Measurements from ENCODE around the gene SLC25A25. TPM values are rescaled to one million over a fixed set of nuclear protein-coding genes. Genes with fewer than 3 reads are reported as not detected.

The SLC25A25 gene
- total RNA-seq, 2 experiments from 2014 or later = 15.5 to 16.0 TPM

DNA sequence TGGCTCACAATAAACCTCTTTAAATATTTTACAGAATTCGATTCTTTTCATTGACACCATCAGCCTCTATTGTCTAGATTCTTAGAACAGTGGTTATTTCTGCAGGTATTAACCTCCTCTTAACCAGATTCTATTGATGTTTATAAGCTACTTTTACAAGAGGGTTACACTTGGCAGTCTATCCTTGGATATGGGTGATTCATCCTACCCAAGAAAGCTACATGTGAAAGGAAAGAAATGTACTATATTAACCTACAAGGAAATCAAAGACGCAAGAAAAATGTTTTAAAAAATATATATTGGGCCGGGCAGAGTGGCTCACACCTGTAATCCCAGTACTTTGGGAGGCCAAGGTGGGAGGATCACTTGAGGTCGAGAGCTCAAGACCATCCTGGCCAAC lies 16.7 kb downstream of the SLC25A25 start:
- ChIA-PET POLR2A (interaction anchor here (0.7 kb wide), 1 partner anchor 73 kb away, joined by 4 read pairs; no protein-coding TSS in a partner anchor), CTCF (interaction anchor here (0.7 to 1.1 kb wide), 4 partner anchors 8 to 33 kb away, joined by 3 read pairs; no protein-coding TSS in a partner anchor)

DNA sequence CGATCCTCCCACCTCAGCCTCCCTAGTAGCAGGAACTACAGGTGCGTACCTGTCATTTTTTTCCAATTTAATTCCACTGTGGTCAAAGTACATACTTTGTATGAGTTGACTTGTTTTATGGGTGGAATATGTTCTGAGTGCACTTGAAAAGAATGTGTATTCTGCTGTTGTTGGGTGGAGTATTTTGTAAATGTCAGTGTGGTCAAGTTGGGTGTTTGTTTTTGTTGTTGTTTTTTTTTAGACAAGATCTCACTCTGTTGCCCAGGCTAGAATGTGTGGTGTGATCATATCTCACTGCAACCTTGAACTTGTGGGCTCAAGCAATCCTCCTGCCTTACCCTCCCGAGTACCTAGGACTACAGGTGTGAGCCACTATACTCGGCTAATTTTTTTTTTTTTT lies 17.9 kb downstream of the SLC25A25 start:
- POLR2A ChIA-PET = no interaction called here
- CTCF ChIA-PET = interaction anchor here (0.7 kb wide), 1 partner anchor 32 kb away, joined by 5 read pairs; no protein-coding TSS in a partner anchor

GRCh38 chr9:128087262-128087661 lies 19.2 kb downstream of the SLC25A25 start:
- ChIA-PET POLR2A (no interaction called here), CTCF (interaction anchor here (1.0 kb wide), 1 partner anchor 9 kb away, joined by 4 read pairs; no protein-coding TSS in a partner anchor)

DNA sequence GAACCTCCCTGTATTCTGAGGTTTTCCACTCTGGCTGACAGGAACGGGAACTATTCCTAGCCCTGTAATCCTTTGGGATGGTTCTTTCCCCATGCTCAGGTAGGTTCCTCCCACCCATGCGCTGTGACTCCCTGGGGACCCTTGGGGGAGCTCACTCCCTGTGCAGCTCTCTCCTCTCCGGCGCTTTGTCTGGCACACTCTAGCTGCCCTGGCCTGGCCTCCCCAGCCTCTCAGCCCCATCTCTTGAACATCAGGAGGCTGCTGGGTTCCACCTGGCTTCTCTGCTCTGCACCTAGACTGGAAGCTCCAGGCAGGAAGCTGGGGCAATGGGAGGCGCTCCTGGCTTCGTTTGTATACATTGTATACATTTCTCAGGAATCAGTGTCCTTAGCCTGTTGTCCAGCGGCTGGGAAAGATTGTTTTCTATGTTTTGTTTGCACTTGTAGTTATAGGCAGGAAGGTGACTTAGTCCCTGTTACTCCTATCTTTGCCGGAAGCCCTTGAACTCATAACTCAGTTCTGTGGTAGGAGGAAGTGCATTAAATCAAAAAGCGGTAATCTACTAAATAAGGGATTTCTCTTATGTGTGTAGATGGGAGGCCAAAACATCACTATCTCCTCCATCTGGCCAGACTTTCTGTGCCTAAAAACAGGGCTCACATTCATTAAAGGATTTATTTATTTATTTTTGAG lies 20.4 kb downstream of the SLC25A25 start:
- CTCF ChIA-PET = interaction anchor here (0.8 to 1.2 kb wide), 3 partner anchors 10 to 41 kb away, joined by 3 to 4 read pairs (median 3); no protein-coding TSS in a partner anchor
- POLR2A ChIA-PET = interaction anchor here (0.5 kb wide), 1 partner anchor 24 kb away, joined by 3 read pairs; no protein-coding TSS in a partner anchor

DNA sequence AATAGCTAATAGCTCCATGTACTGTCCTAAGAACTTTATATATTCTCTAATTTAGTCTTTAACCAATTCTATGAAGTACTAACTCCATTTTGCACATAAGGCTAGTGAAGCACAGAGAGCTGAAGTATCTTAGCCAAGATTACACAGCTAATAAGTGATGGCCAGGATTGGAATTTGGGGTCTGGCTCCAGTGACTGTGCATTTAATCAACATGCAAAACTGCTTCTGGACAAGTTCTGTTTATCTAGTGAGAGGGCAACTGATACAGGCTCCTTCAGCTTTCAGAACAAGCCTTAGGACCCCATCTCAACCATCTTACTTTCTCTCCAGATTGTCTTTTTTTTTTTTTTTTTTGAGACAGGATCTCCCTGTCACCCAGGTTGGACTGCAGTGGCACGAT lies 21.3 kb downstream of the SLC25A25 start:
- POLR2A ChIA-PET = no interaction called here

GRCh38 chr9:128091144-128091543 lies 23.1 kb downstream of the SLC25A25 start:
- ChIA-PET CTCF (interaction anchor here (1.3 kb wide), 1 partner anchor 23 kb away, joined by 3 read pairs; the partner anchor contains the start of gene SLC25A25), POLR2A (interaction anchor here (0.6 kb wide), 1 partner anchor 21 kb away, joined by 3 read pairs; no protein-coding TSS in a partner anchor)

More for the DNA sequence above, 21.3 kb downstream of the SLC25A25 start:
- CTCF ChIA-PET = interaction anchor here (0.6 to 0.7 kb wide), 3 partner anchors 11 to 134 kb away, joined by 3 to 4 read pairs (median 3); no protein-coding TSS in a partner anchor

GRCh38 chr9:128091571-128091970 lies 23.5 kb downstream of the SLC25A25 start:
- POLR2A ChIA-PET = interaction anchor here (0.6 kb wide), 1 partner anchor 22 kb away, joined by 3 read pairs; no protein-coding TSS in a partner anchor

GRCh38 chr9:128092199-128092977 lies 24.4 kb downstream of the SLC25A25 start:
- ChIA-PET POLR2A (interaction anchor here (0.6 kb wide), 1 partner anchor 564 kb away, joined by 8 read pairs; no protein-coding TSS in a partner anchor), CTCF (interaction anchor here (0.6 to 2.0 kb wide), 8 partner anchors 8 to 49 kb away, joined by 3 to 8 read pairs (median 3); partner anchors contain the start of gene SLC25A25)

More at GRCh38 chr9:128091571-128091970, 23.5 kb downstream of the SLC25A25 start:
- CTCF ChIA-PET = interaction anchor here (1.1 to 2.0 kb wide), 5 partner anchors 8 to 26 kb away, joined by 3 to 8 read pairs (median 3); partner anchors contain the start of gene SLC25A25

DNA sequence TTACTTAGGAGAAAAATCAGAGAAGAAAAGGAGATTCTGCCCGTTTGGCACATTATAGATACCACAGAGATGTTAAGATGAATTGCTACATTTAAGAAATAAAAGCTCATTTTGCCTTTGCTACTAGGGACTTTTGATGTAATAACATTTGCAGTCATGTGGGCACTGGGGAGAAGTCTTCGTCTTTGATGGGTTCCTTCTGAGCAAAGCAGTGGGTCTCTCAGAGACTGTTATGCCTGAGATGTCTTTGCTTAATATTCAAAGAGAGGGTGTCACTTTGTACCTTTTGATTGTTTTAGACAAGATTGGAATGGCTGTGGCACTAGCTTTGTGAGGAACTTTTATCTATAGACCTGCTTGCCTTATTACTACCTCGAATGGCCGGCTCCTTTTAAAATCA lies 25.0 kb downstream of the SLC25A25 start:
- POLR2A ChIA-PET = no interaction called here
- CTCF ChIA-PET = interaction anchor here (0.6 to 2.0 kb wide), 4 partner anchors 8 to 48 kb away, joined by 3 to 8 read pairs (median 4); no protein-coding TSS in a partner anchor

- CTCF ChIA-PET = interaction anchor here (0.8 to 5.0 kb wide), 4 partner anchors 10 to 32 kb away, joined by 3 to 20 read pairs (median 3); no protein-coding TSS in a partner anchor
- POLR2A ChIA-PET = no interaction called here
These were observed 26.3 kb downstream of the SLC25A25 start for GRCh38 chr9:128094166-128094949.

- CTCF ChIA-PET = interaction anchor here (0.8 to 5.0 kb wide), 2 partner anchors 21 to 23 kb away, joined by 3 to 20 read pairs; no protein-coding TSS in a partner anchor
- POLR2A ChIA-PET = no interaction called here
These were observed 27.0 kb downstream of the SLC25A25 start for GRCh38 chr9:128094950-128095544.

DNA sequence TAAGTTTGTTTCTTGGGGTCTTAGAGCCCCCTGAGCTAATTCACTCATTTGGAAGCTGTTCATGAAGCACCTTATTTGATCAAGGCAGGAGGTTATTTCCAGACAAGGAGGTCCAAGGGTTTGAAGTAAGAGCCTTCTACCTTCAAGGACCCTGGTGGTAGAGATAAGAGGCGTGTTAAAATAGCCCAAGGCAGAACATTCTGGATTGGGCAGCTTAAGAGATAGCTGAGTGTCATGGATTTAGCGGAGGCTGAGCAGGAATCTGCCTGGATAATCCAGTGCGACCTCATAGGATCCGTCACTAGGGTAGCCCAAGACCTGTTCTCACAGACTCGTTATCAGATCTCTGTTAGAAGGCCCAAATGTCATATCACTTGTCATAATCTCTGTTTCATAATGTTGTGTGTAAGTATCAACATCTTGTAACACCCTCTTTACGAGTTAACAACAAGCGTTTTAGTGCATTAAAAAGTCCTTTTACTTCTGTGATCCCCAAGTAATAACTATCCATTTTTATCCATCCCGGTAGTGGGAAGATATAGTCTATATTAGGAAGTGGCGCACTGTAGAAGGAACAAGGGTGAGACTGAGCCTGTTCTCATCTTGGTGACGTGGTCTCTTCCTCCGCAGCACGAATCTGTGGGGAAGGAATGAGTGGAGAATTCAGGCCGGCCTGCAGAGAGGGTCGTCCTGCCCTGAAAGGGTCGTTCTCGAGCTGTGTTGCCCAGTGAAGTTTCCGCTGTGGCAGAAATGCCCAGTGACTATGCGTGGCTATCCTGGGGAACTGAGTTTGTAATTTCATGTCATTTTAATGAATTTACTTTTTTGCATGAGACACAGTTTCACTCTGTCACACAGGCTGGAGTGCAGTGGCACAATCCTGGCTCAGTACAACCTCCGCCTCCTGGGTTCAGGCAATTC lies 28.8 kb downstream of the SLC25A25 start:
- ChIA-PET POLR2A (no interaction called here), CTCF (interaction anchor here (0.8 to 5.0 kb wide), 2 partner anchors 21 to 62 kb away, joined by 3 to 20 read pairs; no protein-coding TSS in a partner anchor)

GRCh38 chr9:128097543-128098296 lies 29.7 kb downstream of the SLC25A25 start:
- POLR2A ChIA-PET = no interaction called here
- CTCF ChIA-PET = interaction anchor here (0.8 to 5.0 kb wide), 2 partner anchors 20 to 63 kb away, joined by 3 to 20 read pairs; no protein-coding TSS in a partner anchor

- CTCF ChIA-PET = interaction anchor here (1.5 to 5.0 kb wide), 2 partner anchors 19 to 156 kb away, joined by 3 to 20 read pairs; no protein-coding TSS in a partner anchor
- POLR2A ChIA-PET = no interaction called here
These were observed 30.5 kb downstream of the SLC25A25 start for GRCh38 chr9:128098297-128099230.

Data from activated CD8-positive, alpha-beta memory T cell treated with anti-CD3 and anti-CD28 coated beads for 36 hours (primary cell).